GM18519 (cell line): ENCODE measurements around the gene TMCO4.

Source experiments
- ATAC-seq: cut with Tn5 transposase; IDR thresholded peaks from one replicate; pipeline ENCODE4 v1.9.1; 2021; ENCODE audit warnings: mild to moderate bottlenecking, moderate library complexity; ENCODE audit not compliant: unreplicated experiment, low FRiP score

The TMCO4 gene

GRCh38 chr1:19723874-19724273 lies 75.8 kb downstream of the TMCO4 start:
- ATAC-seq: no peak

DNA sequence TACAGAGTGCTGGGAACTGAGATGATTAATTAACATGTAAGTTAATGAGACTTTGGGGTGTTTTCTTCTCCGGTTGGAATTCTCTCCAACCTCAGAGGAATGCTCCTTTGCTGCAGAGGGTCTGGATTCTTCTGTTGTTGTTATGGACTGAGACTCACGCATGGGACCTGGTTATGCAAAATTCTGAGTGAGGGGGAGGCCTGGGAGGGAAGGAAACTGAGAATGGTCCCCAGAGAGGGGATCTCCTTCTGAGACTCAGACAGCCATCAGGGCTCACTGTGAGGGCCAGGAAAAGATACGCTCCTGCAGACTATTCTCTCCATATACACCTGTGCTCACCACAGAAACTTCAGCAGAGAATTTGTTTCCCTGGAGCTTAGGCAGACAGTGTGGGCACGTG lies 78.7 kb downstream of the TMCO4 start:
- no peak for ATAC-seq

DNA sequence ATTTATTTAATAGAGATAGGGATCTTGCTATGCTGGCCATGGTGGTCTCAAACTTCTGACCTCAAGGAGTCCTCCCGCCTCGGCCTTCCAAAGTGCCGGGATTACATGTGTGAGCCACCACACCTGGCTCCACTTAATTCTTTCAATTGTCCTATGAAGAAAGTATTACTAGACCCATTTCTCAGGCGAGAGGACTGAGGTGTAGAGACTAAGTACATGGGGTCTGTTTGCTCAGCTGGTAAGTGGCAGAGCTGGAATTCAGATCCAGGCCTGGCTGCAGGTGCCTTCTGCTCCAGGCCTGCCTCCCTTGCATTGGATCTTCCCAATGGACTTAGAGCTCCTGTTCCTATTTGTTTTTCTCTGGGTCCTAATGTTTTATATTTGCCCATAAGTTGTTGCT lies 79.5 kb downstream of the TMCO4 start:
- no peak for ATAC-seq

DNA sequence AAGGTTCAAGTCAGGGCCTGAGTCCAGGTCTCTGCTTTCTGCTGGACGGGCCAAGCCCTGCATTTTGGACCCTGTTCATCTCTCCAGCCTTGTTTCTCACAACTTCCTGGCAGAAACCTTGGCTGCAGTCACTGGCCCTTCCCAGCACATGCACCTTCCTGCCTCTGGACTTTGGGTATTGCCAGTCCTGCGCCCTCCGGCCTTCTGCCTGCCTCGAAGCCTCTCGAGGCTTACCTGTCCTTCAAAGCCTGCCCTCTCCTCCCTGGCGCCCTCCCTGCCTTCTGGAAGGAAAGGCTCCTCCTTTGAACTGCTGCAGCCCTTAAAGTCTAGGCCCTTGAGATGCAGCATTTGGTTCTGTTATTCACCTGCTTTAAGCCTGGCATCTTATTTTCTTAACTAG lies 82.2 kb downstream of the TMCO4 start:
- ATAC-seq: no peak

GRCh38 chr1:19715334-19716203 lies 84.1 kb downstream of the TMCO4 start:
- ATAC-seq: no peak

- no peak for ATAC-seq
These were observed 86.8 kb downstream of the TMCO4 start for GRCh38 chr1:19712928-19713327.

DNA sequence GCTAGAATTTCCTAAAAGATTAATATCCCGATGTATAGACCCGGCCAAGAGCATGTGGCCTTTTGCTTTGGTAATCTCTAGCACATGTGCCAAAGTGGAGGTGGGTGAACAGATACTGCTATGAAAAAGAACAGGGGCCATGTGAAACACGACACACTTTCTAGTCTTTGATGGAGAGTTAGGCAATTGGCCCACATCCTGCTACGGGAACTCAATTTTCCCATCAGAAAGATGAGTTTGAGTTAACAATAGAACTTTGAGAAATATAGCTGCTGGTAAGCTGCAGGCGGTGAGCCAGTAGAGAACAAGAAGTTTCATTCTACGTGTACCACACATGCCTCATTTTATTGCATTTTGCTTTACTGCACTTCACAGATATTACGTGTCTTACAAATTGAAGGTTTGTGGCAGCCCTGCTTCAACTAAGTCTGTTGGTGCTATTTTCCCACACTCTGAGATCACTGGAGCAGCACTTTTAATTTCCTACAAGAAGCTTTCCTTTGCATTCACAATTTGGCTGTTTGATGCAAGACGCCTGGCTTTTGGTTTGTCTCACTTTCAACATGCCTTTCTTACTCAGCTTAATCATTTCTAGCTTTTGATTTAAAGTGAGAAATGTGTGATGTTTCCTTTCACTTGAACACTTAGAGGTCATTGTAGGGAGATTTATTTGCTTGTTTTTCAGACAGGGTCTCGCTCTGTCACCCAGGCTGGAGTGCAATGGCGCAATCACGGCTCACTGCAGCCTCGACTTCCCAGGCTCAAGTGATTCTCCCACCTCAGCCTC lies 88.7 kb downstream of the TMCO4 start:
- no peak for ATAC-seq

- no peak for ATAC-seq
These were observed 90.4 kb downstream of the TMCO4 start for GRCh38 chr1:19709260-19709793.

DNA sequence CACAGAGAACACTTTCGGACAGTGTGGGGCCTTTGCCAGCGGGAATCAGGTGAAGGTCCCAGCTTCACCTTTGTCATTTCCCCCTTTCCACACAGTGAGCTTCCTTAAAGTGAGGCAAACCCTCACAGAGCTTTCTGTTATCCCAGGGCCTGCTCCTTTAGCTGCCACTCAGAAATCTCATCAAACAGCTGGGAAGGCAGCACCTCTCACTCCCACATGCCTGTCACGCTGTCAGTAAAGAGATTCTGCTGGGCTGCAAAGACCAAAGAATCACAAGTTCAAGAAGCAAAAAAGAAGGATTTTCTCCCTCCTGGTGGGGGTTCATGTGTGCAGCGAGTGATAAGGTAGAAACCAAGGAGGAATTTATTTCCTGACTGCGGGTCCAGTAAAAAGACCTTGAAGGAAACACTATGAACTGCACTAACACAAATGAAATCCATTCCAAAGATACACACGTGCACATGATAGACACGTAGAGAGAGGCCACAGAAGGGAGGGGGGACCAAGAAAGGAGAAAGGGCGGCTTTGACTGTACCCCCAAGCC lies 91.1 kb downstream of the TMCO4 start:
- no peak for ATAC-seq

GRCh38 chr1:19706136-19706535 lies 93.6 kb downstream of the TMCO4 start:
- ATAC-seq: no peak

DNA sequence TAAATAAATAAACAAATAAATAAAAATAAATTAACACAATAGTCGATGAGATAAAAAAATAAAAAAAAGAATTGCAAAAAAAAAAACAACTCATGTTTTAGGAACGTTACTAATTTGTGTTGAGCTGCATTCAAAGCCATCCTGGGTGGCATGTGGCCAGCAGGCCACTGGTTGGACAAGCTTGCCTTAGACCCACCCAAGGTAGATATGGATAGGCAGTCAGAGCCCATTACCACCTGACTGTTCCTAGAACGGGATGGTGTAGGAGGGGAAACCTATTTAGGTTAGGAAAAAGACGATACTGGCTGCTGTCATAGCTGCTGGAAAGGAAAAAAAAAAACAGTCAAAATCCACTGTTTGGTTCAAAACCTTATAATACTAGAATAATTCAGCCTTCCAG lies 94.3 kb downstream of the TMCO4 start:
- ATAC-seq: no peak

- no peak for ATAC-seq
These were observed 95.2 kb downstream of the TMCO4 start for GRCh38 chr1:19704247-19705113.

DNA sequence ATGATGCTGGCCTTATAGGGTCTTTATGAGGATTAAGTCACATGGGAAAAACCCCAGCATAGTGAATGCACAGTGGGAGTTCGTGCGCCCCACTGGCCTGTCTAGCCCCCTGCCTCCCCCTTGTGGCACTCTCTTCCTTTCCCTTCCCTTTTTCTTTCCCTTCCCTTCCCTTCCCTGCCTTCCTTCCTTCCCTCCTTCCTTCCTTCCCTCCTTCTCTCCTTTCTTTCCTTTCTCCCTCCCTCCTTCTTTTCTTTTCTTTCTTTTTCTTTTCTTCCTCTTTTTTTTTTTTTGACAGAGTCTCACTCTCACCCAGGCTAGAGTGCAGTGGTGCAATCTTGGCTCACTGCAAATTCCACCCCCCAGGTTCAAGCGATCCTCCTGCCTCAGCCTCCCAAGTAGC lies 96.4 kb downstream of the TMCO4 start:
- no peak for ATAC-seq

- ATAC-seq: no peak
These were observed 99.5 kb downstream of the TMCO4 start for GRCh38 chr1:19700079-19700777.

DNA sequence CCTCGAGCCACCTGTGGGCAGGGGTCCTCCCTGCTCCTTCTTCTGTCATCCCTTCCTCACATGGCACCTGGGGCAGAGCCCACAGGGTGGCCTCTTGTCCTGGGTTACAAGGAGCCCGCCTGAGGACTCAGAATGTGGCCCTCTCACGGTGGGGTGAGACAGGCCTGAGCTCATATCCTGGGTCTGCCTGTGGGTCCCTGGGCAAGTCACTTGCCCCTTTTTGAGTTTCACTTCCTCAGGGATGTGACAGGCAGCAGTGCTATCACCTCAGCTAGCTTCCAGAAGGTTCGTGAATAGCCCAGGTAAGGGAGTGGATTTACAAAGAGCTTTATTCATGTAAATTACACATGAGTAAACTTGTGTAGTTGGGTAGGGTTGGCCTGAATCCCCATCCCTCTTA lies 101.5 kb downstream of the TMCO4 start:
- no peak for ATAC-seq

- no peak for ATAC-seq
These were observed 102.9 kb downstream of the TMCO4 start for GRCh38 chr1:19696820-19697219.

DNA sequence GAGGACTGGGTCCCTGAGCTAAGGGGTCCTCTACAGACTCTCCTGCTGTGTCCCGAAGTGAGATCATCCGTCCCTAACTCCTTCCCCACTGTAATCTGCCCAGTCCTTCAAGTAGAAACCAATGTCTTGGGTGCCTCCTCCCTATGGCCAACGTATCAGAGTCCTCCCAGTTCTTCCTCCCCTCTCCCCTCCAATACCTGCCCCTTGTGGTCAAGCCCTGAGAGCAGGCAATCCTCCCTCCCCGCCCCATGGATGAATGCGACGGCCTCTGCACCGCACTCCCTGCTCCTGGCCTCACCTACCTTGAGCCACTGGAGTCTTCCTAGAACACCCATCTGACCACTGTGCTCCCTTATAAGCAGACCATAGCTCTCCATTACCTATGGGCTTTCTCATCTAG lies 103.9 kb downstream of the TMCO4 start:
- ATAC-seq: no peak

- ATAC-seq: no peak
These were observed 105.4 kb downstream of the TMCO4 start for GRCh38 chr1:19694298-19694697.

- ATAC-seq: no peak
These were observed 109.4 kb downstream of the TMCO4 start for GRCh38 chr1:19690342-19690741.

GRCh38 chr1:19689856-19690255 lies 109.9 kb downstream of the TMCO4 start:
- no peak for ATAC-seq
